Activated CD4-positive, alpha-beta memory T cell treated with anti-CD3 and anti-CD28 coated beads, Interleukin-2, amount 10 ng/mL, durations not matched to agents 7 days and 5 days (primary cell): ENCODE data around the gene LCN10. TPM values are rescaled to one million over a fixed set of nuclear protein-coding genes. Genes with fewer than 3 reads are reported as not detected.
"Not testable (repeated sequence)": the region's sequence is repeated elsewhere in the genome, so short reads cannot be mapped to it uniquely, and the experiment has no call there.

Source experiments
- CTCF ChIA-PET: fragments of 350-600 bp; sonication (Branson Sonifier 250); formaldehyde crosslinking; loops from one replicate; lab custom pipeline; 2021; ENCODE audit warnings: antibody characterized with exemption, inconsistent platforms; lab: Charles Lee
- POLR2A ChIA-PET: fragments of 350-600 bp; sonication (Branson Sonifier 250); formaldehyde crosslinking; loops from one replicate; lab custom pipeline; 2021; ENCODE audit warnings: antibody characterized with exemption; lab: Charles Lee
- DNase-seq: peaks from one replicate; pipeline ENCODE4 v3.0.0-alpha.2; 2020
- H3K27ac Mint-ChIP-seq: one replicate; pipeline ENCODE4 v1.8.0; 2021; ENCODE audit warnings: mild to moderate bottlenecking, mixed read lengths
- H3K27me3 Mint-ChIP-seq: one replicate; pipeline ENCODE4 v1.8.0; 2021; ENCODE audit warnings: mixed read lengths
- H3K36me3 Mint-ChIP-seq: one replicate; pipeline ENCODE4 v1.8.0; 2021; ENCODE audit warnings: low read depth, mixed read lengths
- H3K4me1 Mint-ChIP-seq: one replicate; pipeline ENCODE4 v1.8.0; 2021; ENCODE audit warnings: mixed read lengths
- H3K4me3 Mint-ChIP-seq: one replicate; pipeline ENCODE4 v1.8.0; 2021; ENCODE audit warnings: mild to moderate bottlenecking, mixed read lengths
- H3K9me3 Mint-ChIP-seq: one replicate; pipeline ENCODE4 v1.8.0; 2021; ENCODE audit warnings: mixed read lengths
- total RNA-seq, 2 experiments: library from RNA; stranded (reverse); gene quantifications; one replicate each; pipeline ENCODE4 v1.2.3, GENCODE V29; 2021

LCN10 gene
- total RNA-seq, 2 experiments from 2014 or later = not detected

DNA sequence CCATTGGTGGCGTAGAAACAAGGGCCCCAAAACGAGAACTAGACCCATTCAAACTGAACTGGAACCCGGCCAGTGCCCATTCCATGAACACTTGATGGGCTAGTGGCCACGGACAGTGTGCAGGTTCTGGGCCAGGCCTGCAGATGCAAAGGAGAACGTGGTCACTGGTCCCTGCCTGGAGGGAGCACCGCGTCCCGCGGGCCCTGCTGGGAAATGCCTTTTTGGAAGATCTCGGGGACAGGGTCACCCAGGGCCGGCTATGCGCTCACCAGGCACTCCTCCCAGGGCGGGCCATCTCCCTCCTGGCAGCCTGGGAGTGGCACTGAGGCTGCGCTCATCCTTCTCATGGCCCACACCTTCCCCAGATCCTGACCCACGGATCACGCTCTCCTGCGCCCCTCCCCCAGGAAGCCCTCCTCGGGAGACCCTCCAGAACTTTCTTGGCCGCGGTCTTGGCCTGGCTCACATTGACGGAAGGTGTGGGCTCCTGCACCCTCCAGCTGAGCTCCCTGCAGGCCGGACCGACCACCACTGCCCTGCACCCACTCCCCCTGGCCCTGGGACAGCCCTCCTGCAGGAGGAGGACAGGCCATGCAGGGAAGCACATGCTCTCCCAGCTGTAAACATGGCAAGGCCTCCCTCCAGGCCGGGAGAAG, 33.2 kb downstream of the LCN10 start:
- POLR2A ChIA-PET = no interaction called here
- Mint-ChIP-seq H3K36me3 (no peaks in the 10 kb centered on the region), H3K4me1 (peaks cover 2% of the 10 kb centered on the region), H3K4me3 (no peak overlapping the region), H3K27me3 (peaks cover 34% of the 10 kb centered on the region), H3K27ac (no peak overlapping the region), H3K9me3 (no peaks in the 10 kb centered on the region)
- DNase-seq = no peak
- CTCF ChIA-PET = interaction anchor here (1.8 kb wide), 1 partner anchor 17 kb away, joined by 6 read pairs; no protein-coding TSS in a partner anchor

DNA sequence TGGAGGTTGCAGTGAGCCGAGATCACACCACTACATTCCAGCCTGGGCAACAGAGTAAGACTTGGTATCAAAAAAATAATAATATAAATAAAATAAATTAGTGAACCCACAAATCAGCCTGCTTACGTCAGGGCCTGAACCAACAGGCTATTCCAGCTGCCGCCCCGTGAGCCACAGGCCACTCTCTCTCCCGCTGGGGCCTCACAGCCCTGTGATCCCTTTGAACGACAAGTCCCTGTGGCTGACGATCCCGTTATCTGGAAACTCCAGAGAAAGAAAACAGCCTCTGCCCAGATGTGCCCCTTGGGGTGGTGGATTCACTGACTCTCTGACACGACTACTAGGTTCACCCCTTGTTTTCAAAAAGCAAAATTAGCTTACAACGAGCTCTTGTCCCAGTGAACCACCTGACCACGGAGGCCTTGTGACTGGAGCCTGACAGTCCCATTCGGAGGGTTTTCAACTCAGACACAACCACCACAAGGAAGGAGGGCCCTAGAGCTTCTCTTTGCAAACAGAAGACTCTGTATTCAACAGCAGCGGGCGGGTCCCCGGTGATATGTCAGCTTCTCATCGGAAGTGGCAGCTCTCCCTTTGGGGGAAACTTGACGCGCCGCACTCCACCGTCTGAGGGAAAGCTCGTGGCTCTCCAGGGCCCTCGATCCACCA, 34.8 kb downstream of the LCN10 start:
- Mint-ChIP-seq H3K9me3 (no peaks in the 10 kb centered on the region), H3K4me1 (peaks cover 2% of the 10 kb centered on the region), H3K27ac (no peak overlapping the region), H3K4me3 (no peak overlapping the region), H3K27me3 (peaks cover 29% of the 10 kb centered on the region), H3K36me3 (no peaks in the 10 kb centered on the region)
- no peak for DNase-seq
- ChIA-PET CTCF (interaction anchor here (0.8 to 1.8 kb wide), 3 partner anchors 15 to 36 kb away, joined by 3 to 6 read pairs (median 3); no protein-coding TSS in a partner anchor), POLR2A (interaction anchor here (1.3 to 2.1 kb wide), 2 partner anchors 19 to 21 kb away, joined by 3 to 12 read pairs; no protein-coding TSS in a partner anchor)

DNA sequence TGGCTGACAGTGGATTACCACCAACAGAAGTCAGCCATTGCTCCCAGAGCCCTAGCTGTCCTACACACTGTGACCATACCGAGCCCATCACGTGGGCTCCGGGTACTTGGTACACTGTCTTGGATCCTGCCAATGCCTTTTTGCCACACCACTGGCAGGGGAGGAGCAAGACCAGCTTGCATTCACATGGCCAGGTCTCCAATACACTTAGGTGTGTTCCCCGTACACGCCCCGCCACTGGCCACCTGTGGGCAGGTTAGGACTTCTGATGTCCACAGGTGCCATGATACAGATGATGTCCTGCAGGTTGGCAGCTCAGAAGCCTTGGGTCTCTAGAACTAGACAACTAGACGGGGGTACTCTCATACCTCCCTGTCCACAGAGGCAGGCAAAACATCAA, 35.7 kb downstream of the LCN10 start:
- H3K4me1 Mint-ChIP-seq = peaks cover 5% of the 10 kb centered on the region
- H3K36me3 Mint-ChIP-seq = no peaks in the 10 kb centered on the region
- H3K4me3 Mint-ChIP-seq = no peak overlapping the region
- ChIA-PET CTCF (interaction anchor here (1.2 kb wide), 1 partner anchor 20 kb away, joined by 4 read pairs; no protein-coding TSS in a partner anchor), POLR2A (interaction anchor here (2.1 kb wide), 1 partner anchor 20 kb away, joined by 12 read pairs; no protein-coding TSS in a partner anchor)
- no peaks in the 10 kb centered on the region for H3K9me3 Mint-ChIP-seq
- H3K27ac Mint-ChIP-seq = no peak overlapping the region
- peaks cover 33% of the 10 kb centered on the region for H3K27me3 Mint-ChIP-seq
- no peak for DNase-seq

DNA sequence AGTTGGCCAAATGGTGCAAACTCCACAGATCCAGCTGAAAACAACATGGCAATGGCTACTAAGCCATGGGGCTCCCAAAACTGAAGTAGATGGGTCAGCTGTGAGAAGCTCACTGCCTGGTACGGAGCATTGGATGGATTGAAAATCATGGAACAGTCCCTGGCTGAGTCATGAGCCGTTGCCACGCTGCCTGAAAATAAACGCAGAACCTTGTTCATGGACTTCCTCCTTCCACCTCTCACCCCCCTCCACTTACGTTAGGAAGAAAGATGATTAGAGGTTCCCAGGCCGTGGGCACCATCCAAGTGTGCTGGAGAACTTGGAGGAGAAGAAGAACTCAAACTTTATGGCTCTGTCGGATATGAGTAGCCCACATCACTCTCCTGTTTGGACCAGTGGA, 37.2 kb downstream of the LCN10 start:
- Mint-ChIP-seq H3K4me1 (peaks cover 15% of the 10 kb centered on the region), H3K9me3 (no peaks in the 10 kb centered on the region), H3K27me3 (peaks cover 27% of the 10 kb centered on the region), H3K27ac (no peak overlapping the region), H3K4me3 (no peak overlapping the region), H3K36me3 (no peaks in the 10 kb centered on the region)
- DNase-seq = no peak
- ChIA-PET CTCF (no interaction called here), POLR2A (no interaction called here)

DNA sequence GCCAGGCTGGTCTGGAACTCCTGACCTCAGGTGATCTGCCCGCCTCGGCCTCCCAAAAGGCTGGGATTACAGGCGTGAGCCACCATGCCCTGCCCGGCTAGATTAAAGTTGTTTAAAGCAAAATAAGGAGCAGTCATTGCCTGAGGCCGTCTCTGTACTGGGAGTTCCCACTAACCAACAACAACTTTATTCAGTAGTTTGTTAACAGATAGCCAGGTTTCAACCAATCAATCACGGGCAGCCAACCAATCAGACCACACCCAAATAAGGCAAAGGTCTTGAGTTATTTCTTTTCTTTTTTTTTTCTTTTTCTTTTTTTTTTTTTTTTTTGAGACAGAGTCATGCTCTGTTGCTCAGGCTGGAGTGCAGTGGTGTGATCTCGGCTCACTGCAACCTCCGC, 38.0 kb downstream of the LCN10 start:
- H3K4me3 Mint-ChIP-seq, H3K27ac Mint-ChIP-seq, POLR2A ChIA-PET, H3K9me3 Mint-ChIP-seq, H3K36me3 Mint-ChIP-seq, CTCF ChIA-PET, DNase-seq: not testable (repeated sequence)
- H3K27me3 Mint-ChIP-seq = peaks cover 22% of the 10 kb centered on the region
- H3K4me1 Mint-ChIP-seq = peaks cover 21% of the 10 kb centered on the region

DNA sequence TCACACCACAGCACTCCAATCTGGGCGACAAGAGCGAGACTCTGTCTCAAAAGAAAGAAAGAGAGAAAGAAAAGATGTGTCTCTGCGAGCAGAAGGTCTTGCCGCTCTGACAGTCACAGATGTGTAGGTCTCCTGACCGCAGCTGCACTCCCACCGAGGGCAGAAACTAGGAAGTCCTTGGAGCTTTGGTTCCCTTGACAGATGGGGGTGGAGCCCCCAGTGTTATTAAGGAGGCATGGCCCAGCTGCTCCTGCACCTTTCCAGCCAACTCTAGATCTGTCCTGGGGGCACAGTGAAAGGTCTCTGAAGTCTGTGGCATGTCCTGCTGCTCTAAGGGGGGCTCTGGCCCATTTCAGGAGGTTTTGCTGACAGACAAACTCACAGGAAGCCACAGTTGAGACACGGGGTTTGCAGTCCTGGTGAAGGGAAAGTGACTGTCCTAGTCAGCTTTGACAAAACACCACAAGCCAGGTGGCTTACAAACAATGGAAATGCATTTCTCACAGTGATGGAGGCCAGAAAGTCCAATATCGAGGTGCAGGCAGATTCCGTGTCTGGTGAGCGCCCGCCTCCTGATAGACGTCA, 39.4 kb downstream of the LCN10 start:
- H3K4me3 Mint-ChIP-seq = no peak overlapping the region
- no peak for DNase-seq
- no peak overlapping the region for H3K27ac Mint-ChIP-seq
- ChIA-PET CTCF (interaction anchor here (1.4 kb wide), 1 partner anchor 24 kb away, joined by 4 read pairs; no protein-coding TSS in a partner anchor), POLR2A (interaction anchor here (0.8 to 3.3 kb wide), 3 partner anchors 13 to 25 kb away, joined by 3 to 16 read pairs (median 3); no protein-coding TSS in a partner anchor)
- peaks cover 27% of the 10 kb centered on the region for H3K27me3 Mint-ChIP-seq
- peaks cover 21% of the 10 kb centered on the region for H3K4me1 Mint-ChIP-seq
- H3K9me3 Mint-ChIP-seq = no peaks in the 10 kb centered on the region
- no peaks in the 10 kb centered on the region for H3K36me3 Mint-ChIP-seq

DNA sequence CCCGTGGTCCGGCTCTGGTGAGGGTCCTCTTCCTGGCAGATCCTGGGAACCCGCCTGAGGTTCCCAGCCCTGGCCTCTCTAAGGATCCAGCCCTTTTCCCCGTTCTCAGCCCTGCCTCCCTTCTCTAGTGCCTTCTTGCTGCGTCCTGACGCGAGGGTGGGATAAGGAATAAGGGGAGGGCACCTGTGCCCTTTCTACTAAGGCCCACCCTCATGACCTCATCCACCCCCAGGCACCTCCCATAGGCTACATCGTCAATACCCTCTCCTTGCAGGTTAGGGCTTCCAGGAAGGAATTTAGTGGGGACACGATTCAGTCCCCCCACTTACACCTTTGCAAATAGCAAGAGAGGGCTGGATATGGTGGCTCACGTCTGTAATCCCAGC, 41.1 kb downstream of the LCN10 start:
- Mint-ChIP-seq H3K36me3 (no peaks in the 10 kb centered on the region), H3K27ac (peak overlapping the region; percentile 31), H3K4me3 (peak overlapping the region; percentile 72), H3K4me1 (peaks cover 21% of the 10 kb centered on the region), H3K9me3 (no peaks in the 10 kb centered on the region), H3K27me3 (peaks cover 30% of the 10 kb centered on the region)
- DNase-seq = no peak
- ChIA-PET POLR2A (interaction anchor here (1.6 to 3.3 kb wide), 2 partner anchors 25 to 27 kb away, joined by 8 to 16 read pairs; no protein-coding TSS in a partner anchor), CTCF (interaction anchor here (1.4 kb wide), 1 partner anchor 28 kb away, joined by 4 read pairs; no protein-coding TSS in a partner anchor)

DNA sequence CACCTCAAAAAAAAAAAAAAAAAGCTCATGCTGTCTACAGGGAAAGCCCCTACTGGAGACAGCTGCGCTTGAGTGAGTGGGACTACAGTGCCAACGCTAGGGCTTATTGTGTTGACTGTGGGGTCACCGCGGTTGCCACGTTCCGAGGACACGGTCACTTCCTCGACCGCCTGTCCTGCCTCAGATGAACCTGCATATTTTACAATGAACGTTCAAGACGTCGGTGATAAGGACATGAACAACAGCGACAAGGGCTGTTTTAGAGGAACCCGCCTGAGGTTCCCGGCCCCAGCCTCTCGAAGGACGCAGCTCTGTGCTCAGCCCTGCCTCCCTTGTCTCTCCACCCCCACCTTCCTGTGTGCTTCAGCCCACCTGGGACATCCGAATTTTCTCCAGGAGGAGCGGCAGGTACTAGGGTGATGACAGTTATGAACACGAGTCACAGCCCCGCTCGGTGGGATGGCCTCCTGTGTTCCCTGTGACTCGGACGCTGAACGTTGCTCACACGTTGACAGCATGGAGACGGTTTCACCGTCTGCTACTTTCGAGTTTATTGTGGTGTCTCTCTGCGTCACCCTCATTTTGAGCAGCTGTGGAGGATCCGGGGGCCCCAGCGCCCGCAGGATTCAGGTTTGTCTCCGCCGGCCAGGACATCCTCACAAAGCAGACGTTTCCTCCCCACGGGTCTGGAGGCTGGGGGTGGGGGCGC, 41.6 kb downstream of the LCN10 start:
- Mint-ChIP-seq H3K27me3 (peaks cover 30% of the 10 kb centered on the region), H3K4me1 (peaks cover 21% of the 10 kb centered on the region), H3K27ac (peak overlapping the region; percentile 70), H3K4me3 (peak overlapping the region; percentile 72), H3K9me3 (no peaks in the 10 kb centered on the region), H3K36me3 (no peaks in the 10 kb centered on the region)
- ChIA-PET POLR2A (interaction anchor here (0.7 to 3.3 kb wide), 4 partner anchors 20 to 27 kb away, joined by 3 to 16 read pairs (median 6); no protein-coding TSS in a partner anchor), CTCF (interaction anchor here (1.0 to 1.4 kb wide), 2 partner anchors 28 to 29 kb away, joined by 3 to 4 read pairs; no protein-coding TSS in a partner anchor)
- DNase-seq = peak; percentile 69

DNA sequence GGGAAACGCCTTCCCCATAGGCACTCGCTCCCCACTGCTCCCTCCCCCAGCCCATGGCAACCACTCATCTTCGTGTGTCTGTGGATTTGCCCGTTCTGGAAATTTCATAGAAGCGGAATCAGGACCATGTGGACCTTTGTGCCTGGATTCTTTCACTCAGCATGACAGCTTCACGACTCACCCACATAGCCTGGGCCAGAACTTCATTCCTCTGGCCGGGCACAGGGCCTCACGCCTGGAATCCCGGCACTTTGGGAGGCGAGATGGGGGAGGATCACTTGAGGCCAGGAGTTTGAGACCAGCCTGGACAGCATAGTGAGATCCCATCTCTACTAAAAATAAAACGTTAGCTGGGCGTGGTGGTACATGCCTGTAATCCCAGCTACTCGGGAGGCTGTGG, 42.4 kb downstream of the LCN10 start:
- peaks cover 27% of the 10 kb centered on the region for H3K27me3 Mint-ChIP-seq
- H3K36me3 Mint-ChIP-seq = no peaks in the 10 kb centered on the region
- POLR2A ChIA-PET = interaction anchor here (1.4 to 3.3 kb wide), 3 partner anchors 21 to 28 kb away, joined by 3 to 16 read pairs (median 8); no protein-coding TSS in a partner anchor
- CTCF ChIA-PET = interaction anchor here (0.7 to 1.0 kb wide), 2 partner anchors 28 to 210 kb away, joined by 3 read pairs; no protein-coding TSS in a partner anchor
- H3K4me3 Mint-ChIP-seq = peak overlapping the region; percentile 10
- H3K27ac Mint-ChIP-seq = no peak overlapping the region
- H3K4me1 Mint-ChIP-seq = peaks cover 21% of the 10 kb centered on the region
- no peak for DNase-seq
- no peaks in the 10 kb centered on the region for H3K9me3 Mint-ChIP-seq

DNA sequence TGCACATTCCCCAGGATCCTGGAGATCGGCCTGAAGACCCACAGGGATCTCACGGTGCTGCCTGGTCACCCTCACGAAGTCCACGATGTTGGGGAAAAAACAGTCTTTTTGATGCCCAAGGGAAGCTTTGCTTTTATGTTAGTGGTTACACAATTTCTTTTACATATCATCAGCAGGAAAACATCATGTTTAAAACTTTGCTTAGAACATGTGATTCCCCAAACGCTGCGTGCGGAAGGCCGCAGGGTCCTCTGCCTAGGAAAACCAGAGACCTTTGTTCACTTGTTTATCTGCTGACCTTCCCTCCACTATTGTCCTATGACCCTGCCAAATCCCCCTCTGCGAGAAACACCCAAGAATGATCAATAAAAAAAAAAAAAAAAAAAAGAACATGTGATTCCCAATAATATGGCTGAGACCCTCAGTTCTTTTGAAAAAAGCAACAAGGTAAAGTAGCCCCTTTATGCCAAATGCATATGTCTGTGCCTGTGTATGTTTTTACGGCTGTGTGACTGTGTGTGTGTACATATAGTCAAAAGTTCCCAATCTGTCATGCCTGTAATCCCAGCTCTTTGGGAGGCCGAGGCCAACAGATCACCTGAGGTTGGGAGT, 44.0 kb downstream of the LCN10 start:
- no peak overlapping the region for H3K27ac Mint-ChIP-seq
- H3K4me1 Mint-ChIP-seq = peaks cover 21% of the 10 kb centered on the region
- no peaks in the 10 kb centered on the region for H3K9me3 Mint-ChIP-seq
- ChIA-PET POLR2A (interaction anchor here (1.0 to 1.9 kb wide), 2 partner anchors 29 to 31 kb away, joined by 3 to 9 read pairs; no protein-coding TSS in a partner anchor), CTCF (no interaction called here)
- H3K36me3 Mint-ChIP-seq = no peaks in the 10 kb centered on the region
- DNase-seq = no peak
- H3K27me3 Mint-ChIP-seq = peaks cover 24% of the 10 kb centered on the region
- H3K4me3 Mint-ChIP-seq = no peak overlapping the region

DNA sequence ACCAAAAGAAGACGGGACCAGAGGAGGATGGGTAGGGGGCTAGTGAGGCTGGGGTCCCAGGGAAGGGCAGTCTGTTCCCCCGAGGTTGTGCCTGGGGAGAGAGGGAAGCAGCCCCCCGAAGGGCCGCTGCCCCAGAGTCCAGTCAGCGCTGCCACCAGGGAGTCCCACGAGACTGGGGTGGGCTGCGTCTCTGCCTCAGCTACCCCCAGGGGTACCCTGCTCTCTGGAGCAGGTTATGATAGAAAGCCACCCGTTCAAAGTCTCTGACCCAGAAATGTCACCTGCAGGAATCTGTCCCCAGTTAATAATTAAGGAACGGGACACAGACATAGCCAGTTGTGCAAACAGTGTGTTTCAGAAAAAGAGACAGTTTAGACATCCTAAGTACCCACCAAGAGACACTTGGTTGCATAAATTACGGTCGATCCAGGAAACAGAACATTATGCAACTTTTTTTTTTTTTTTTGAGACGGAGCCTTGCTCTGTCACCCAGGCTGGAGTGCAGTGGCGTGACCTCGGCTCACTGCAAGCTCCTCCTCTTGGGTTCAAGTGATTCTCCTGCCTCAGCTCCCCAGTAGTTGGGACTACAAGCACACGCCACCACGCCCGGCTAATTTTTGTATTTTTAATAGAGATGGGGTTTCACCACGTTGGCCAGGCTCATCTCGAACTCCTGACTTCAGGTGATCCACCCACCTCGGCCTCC, 44.8 kb downstream of the LCN10 start:
- peaks cover 23% of the 10 kb centered on the region for H3K27me3 Mint-ChIP-seq
- peaks cover 21% of the 10 kb centered on the region for H3K4me1 Mint-ChIP-seq
- H3K36me3 Mint-ChIP-seq = no peaks in the 10 kb centered on the region
- no peaks in the 10 kb centered on the region for H3K9me3 Mint-ChIP-seq
- H3K27ac Mint-ChIP-seq = no peak overlapping the region
- DNase-seq = no peak
- POLR2A ChIA-PET = interaction anchor here (0.6 to 1.9 kb wide), 2 partner anchors 15 to 29 kb away, joined by 4 to 9 read pairs; no protein-coding TSS in a partner anchor
- H3K4me3 Mint-ChIP-seq = no peak overlapping the region
- CTCF ChIA-PET = no interaction called here
